Fibroblast of skin of scalp (primary cell): ENCODE measurements around the gene PIP4K2A.
A peak's percentile ranks its signal among the peaks of the same experiment; 100 is the strongest.

Experiments
- DNase-seq: peaks from one replicate; pipeline ENCODE4 v3.0.0-alpha.2; 2013

PIP4K2A gene

DNA sequence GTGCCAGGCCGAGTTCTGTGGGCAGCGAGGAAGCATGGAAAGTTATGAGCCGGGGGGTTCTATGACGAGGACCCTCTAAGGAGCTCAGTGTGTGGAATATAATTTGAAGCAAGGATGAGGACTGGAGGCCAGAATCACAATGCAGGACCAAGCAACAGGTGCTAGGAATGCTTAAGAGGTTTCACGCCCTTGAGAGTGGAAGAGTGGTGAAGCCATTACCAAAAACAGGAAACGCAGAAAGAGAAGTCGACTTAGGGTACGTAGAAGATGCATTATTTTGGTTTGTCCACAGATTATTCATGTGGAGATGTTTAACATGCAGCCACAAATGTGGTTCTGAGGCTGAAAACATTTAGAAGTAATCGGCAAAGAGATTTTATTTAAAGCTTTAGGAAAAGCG lies 78.7 kb downstream of the PIP4K2A start:
- DNase-seq, result no peak

DNA sequence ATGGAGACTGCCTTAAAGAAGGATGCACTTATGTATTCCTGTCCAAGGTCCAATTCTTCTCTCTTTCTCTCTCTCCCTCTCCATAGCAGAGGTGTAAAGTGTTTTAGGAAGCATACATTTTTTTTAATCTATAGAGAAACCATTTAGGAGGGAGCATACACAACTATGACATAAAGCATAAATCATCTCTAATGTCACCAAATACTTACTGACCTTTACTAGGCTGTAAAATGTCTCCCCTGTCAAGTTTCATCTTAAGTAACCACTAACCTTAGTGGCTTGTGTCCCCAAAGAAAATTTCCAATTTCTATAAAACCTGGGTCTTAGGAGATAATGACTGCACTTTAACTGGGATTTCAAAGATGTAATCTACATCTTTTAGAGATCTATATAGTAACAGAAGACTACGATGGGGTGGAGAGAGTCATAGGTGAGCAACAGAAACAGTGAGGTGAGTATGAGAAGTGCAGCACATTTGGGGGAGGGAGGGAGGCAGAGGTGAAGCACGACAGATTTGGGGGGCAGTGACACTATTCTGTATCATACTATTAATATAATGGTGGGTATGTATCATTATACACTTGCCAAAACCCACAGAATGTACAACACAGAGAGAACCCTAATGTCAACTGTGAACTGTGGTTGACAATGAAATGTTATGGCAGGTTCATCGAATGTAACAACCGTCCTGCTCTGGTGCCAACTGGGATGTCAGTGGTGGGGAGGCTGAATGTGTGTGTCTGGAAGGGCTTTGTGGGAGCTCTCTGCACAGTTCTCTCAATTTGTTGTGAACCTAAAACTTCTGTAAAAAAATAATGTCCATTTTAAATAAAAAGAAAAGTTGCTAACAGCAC lies 79.5 kb downstream of the PIP4K2A start:
- no peak for DNase-seq

DNA sequence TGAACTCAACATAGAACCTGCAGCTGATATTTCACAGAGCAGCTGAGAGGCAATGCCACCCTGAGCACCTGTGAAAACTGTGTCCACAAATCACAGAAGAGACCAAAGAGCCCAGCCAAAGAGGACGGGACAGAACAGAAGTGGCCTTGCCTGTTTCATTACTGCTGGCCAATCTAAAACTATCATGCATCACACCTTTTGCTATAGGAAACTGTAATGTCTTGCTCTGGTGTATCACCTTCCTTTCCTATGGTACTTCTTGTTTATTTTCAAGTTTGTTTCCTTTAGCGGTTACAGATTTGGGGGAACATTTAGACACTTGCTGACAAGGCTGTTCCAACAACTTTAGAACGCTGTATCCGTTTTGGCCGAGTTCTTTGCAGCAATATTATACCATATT lies 80.3 kb downstream of the PIP4K2A start:
- no peak for DNase-seq

DNA sequence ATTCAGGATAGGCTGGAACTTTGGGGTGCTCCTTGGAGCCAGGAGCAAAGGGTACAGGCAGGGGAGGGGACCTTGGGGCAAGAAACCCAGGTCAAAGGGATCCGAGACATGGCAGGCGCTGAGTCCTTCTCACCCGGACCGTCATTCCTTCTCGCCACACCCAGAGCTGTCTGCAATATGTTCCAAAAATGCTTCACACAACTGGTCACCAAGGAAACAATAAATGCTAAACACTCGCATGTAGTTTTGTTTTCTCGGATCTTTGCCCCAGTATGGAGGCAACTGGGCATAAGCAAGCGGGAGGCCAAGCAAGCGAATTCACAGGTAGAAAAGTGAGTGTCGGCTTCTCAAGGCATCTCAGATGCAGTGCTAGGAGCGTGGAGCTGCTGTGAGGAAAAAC lies 80.8 kb downstream of the PIP4K2A start:
- DNase-seq, result no peak

DNA sequence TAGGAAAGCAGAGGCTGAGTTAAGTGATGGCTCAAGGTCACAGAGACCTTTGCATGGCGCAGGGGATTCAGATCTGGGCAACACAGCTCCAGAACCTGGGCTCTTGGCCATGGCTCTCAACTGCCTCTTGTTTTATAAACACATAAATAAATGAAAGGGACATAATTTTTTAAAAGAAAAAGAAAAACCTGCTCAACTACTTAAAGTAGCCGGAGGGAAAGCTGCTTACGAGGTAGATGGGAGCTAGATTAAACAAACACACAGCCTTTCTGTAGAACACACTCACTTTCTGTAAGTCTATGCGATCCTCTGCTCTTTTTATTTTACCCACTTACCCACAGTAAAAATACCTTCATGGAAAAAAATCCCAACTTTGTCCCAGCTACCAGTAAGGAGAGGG lies 81.3 kb downstream of the PIP4K2A start:
- DNase-seq, result no peak

DNA sequence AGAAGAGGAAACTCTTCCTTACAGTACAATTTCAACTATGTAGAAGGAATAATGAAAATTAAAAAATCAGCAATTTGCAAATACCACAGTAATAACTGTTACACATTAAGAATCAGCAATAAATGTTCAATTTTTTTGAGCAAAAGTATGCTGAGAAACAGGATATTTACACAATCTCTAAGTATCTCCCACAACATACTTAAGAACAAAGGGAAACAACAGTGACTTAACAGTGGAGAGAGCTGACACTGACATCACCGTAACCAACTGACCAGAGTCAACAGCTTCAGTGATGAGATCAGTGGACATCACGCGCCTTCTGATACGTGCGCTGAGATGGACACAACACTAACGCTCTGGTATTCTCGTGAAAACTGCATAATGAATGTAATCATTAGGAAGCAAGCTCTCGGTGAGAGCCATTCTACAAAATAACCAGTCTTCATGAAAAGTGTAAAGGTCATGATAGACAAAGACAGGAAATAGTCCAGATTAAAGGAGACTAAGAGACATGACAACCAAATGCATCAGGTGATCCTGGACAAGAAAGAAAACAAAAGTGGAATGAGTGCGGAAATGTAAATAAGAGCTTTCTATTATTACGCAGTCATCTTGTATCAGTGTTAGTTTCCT lies 82.6 kb downstream of the PIP4K2A start:
- DNase-seq, result no peak

DNA sequence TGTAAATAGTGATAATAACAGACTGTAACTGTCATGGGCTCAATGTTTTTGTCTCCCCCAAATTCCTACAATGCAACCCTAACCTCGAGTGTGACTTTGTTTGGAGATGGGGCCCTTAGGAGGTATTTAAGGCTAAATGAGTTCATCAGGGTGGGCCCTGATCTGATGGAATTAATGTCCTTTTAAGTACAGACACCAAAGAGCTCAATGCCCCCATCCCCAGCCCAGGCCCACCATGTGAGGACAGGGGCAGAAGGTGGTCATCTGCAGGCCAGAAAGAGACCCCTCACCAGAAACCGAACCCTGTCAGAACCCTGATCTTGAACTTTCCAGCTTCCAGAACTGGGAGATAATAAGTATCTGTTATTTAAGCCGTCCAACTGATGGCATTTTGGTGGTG lies 83.2 kb downstream of the PIP4K2A start:
- no peak for DNase-seq

DNA sequence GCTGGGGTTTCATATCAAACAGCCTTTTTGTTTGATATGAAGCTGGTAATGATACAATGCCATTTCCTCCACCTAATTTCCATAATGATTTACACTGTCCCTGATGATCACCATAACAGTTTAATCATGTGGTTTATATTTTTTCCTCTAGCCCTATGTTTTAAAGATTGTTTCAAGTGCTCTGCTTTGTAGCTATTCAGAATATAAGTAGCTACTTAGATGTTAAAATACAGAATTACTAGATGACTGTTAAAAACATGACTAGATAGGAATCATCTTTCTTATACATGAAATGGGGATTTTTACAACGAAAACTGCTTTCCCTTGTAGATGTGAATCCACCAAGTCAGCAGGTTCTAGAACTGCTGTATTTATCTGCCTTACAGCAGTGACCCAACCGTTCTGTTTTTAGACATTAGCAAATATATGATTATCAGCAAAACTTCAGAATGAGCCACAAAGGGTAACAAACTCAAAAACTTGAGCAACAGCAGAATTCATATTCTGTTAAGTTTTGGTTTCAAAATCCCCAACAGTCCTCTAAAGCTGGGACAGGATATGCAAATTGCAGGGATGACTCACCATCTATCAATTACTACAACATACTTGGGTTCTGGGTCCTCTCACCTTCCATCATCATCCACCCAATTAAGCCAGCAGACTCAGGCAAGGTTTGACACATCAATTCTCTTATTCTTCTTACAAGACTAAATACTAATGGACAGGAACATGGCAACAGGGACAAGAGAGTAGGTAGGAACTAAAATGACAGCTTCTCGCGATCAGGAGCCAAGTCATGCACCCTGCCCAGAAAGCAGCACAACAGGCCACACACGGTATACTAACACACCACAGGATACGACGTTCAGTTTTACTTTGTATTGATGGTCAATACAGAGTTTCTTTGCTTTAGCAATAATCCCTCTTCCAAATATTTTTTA lies 83.9 kb downstream of the PIP4K2A start:
- DNase-seq, result peak; percentile 51

DNA sequence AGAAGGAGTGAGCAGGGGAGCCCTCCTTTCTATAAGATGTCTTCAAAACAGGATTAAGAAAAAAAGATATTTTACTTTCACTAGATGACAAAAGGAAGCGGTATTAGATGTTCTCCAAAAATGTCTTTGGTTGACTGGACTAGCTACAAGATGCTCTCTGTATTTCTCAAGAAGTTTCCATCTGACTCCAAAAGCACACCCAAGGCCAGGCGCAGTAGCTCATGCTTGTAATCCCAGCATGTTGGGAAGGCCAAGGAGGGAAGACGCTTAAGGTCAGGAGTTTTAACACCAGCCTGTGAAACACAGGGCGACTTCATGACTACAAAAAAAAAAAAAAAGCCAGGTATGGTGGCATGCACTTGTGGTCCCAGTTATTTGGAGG lies 84.5 kb downstream of the PIP4K2A start:
- DNase-seq, result no peak

DNA sequence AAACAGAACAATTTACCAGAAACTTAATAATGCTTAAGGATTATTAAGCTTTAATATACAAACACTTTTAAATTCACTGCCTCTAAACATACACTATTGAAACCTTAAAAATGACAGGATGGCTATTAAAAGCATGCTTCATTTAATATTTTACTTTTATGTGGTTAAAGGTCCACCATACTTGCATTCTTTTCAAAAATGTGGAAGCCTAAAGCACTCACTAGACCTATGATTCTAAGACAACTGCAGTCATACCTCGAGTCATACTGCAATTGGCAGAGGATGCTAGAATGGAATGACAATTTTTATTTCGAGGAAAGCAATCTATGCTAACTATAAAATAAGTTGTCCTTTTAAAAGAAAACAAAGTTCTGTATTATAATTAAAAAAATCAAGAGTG lies 85.3 kb downstream of the PIP4K2A start:
- peak; percentile 31 for DNase-seq

DNA sequence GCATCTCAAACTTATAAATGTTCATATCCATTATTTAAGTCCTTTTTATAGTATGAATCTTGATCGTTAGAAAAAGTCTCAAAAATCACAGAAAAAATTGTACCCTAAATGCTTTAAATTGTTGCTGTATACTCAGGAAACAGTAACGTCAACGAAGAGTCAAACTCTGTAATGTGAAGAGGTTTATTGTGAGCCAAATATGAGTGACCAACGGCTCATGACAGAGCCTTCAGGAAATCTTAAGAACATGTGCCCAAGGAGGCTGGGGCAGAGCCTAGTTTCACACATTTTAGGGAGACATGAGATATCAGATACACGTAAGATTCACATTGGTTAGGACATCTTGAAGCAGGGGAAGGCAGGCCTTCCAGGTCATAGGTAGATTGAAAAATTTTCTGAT lies 86.1 kb downstream of the PIP4K2A start:
- DNase-seq, result no peak

DNA sequence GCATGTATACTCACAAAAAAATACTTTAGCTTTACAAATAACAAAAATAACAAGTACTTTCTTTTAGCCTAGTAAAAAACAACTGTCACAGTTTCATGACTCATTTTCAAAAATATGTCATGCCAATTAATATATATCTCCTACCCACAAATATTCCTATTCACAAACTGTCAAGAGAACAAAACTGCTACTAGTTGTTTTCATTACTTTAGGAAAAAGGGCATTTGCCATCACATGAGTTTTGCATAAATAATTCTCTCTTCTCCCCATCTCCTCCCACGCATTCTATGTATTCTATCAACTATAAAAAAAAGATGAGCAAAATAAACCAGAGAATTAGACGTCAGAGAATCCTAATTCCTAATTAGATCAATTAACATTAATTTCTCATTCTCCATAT lies 87.6 kb downstream of the PIP4K2A start:
- peak; percentile 37 for DNase-seq

DNA sequence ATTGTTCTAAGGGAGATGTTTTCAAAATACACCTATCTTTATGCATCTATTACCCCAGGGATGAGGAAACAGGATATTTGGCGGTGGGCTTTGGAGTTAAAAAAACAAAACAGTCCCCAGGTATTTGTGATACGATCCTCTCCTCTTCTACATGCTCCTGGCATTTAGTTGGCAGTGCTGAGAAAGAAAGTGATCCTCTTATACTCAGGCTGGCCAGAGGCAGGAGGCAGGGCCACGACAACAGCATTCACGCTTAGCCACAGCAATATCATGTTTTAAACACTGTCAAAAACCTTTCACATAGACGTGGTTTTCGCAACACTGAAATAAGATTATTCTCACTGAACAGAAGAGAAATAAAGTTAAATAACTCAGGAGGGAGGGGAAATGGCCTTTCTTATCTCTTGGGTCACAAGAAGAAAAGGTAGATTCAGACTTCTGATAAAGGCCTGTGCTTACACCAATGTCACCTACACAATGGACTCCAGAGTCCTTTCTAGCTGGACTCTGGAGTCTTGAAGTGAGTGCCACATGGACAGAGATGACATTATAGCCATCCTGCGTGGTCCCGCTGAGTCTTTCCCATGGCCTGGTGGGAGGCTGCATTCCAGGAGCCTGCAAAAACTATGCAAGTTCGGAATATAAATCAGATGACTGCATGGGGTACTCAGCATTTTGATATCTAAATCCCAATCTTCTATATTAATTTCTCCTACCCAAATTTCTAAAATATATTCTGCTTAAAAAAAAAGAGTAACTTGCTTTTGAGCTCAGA lies 88.7 kb downstream of the PIP4K2A start:
- peak; percentile 76 for DNase-seq

DNA sequence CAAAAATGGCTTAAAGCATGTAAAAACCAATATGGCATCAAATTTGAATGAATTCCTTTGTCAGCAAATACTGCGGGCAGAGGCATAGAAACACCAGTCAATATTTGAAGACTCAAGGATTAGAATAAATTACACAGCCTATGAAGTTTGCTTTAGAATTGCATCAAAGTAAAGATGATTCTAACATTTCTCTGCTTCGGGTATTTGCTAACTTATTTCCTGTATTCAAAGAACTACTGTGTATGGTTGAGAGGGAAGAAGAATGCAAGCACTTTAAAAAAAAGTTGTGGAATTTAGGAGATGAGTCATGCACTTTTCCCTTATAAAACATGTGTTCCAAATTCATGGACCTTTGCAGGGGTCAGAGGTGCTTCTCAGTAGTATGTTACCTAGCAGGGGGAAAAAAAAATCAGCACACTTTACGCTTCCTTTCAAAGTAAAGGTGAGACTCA lies 90.1 kb downstream of the PIP4K2A start:
- peak; percentile 86 for DNase-seq

DNA sequence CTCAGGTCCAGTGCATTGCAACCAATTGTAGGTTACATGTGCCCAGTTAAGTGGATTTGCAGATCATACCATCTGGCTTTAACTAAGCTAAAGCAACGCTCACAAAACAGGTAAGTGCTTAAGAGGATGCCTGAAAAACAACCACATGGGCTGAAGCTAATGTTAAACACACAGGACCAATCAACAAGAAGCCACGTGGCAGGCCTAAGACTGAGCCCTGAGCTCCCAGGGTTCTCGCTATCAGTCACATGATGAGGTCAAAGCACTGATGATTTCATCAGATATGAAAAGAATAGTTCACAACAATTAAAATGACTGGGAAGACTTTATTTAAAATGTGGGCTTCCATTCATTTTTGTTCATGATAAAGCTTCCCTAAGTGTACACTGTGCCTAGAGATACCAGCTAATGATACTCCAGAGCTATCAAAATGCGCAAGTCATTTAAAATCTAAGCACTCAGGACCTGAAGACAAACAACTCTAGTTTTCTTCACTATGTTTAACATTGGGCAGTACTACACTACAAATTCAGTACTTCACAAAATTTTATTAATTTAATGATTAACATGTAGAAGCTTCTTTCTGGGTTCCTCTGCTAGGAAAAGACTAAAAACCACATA lies 90.6 kb downstream of the PIP4K2A start:
- DNase-seq, result no peak

DNA sequence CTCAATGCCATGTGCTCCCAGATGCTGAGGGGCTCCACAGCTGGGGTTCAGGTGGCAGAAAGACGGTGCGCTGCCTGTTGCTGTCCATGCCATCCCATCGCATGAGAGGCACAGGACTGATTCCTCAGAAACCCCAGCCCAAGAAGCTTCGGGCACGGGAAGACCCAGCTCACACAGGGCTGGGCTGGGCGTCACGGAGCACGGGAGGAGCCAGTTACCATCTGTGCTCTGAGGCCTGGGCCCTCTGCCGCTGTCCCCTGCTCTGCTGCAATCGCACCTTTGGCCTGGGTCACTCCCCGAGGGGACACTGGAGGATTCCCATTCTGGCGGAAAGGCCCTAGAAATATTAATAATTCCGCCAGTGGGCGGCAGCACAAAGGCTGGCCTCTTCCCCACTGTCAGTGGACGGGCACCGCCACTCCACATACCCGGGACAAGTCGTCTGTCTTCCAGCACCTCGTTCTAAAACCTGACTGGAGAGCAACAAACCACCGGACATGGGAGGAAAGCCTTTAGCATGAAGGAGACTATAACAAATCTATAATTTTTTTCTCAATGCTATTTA lies 92.1 kb downstream of the PIP4K2A start:
- no peak for DNase-seq

DNA sequence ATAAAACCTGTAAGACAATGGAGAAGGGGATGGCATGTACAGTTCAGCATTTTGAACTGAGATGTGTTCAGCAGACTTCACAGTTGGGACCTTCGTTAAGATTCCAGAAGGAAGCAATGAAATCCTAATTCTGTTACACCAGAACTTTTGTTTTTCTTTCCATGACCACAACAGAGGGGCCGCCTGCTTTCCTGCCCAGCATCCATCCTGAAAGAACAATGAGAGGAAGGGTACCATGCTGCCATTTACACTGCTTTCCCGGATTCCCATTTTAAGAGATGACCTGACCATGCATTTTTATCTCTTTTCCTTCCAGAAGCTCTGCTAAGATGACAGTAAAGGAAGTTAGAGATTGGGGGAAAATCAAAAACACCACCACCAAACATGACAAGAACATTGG lies 92.7 kb downstream of the PIP4K2A start:
- no peak for DNase-seq

DNA sequence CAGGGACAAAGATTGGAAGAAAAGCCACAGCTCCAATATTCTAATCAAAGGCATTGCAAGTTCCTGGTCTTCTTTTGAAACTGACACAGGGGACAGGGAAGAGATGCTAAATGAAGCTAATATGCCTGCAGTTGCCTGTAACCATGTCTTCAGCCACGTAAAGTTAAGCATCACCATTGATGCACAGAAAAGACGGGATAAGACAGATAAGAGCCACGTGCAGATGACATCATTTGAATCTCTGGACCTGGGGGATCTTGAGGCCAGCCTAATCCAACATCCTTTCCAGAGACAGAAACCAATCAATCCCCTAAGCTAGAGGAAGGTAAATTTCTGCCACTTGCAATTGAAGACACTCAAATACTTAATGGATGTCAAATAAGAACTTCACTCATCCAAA lies 93.4 kb downstream of the PIP4K2A start:
- no peak for DNase-seq

DNA sequence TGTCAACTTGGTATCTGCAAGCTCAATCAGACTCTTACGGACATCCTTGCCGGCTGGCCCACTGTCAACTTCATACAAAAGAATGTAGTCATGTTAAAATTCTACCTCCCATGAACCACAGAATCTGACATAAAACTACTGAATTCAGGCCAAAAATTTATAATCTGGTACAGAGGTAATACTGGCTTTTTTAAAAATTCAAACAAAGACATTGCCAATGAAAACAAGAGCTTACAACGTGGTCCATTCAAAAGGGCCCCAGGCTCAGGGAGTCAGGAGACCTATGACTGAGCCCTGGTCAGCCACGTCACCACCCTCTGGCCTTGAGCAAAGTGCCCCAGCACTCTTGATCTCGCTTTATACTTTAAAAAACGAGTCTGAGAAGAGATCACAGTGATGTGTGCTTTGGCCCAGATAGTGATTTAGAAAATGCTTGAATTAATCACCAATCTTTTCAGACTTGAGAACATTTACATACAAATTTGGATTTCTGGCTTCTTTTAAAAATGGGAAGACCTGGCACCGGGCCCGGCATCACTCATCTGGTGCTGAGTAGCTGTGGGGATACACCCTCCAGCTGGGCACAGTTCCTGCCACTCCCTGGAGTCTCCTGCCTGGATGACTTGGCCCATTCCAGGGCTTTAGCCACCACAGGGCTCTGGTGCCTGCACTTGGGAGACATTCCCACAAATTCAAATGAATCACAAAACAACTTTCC lies 94.1 kb downstream of the PIP4K2A start:
- peak; percentile 98 for DNase-seq

DNA sequence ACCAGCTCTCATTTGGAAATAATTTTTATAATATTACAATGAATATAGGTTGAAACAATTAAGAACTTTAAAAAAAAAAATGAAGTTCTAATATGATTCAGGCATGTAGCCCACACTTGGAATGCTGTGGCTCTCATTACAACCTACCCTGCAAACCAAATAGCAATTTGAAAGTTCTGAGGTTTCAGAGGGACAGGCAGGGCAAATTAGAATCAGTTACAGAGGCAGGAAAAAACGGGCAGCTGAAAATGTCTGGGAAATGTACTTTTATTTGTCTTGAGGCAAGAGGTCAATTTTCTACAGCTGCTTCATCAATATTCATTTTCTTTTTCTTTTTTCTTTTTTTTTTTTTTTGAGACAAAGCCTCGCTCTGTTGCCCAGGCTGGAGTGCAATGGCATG lies 95.3 kb downstream of the PIP4K2A start:
- DNase-seq, result peak; percentile 56
